Stimulated activated CD4-positive, alpha-beta T cell treated with anti-CD3 and anti-CD28 coated beads, Interleukin-1b, Interleukin-23, amount 100 ng/mL, for 1 hour (primary cell): ENCODE data around the gene SHOX.
"Not testable (repeated sequence)": the region's sequence is repeated elsewhere in the genome, so short reads cannot be mapped to it uniquely, and the experiment has no call there.

Experiments used
- DNase-seq, 2 donors: peaks; one replicate each; pipeline ENCODE4 v3.0.0-alpha.2; 2020; ENCODE audit warnings: low read depth in 2 of 2

The SHOX gene

DNA sequence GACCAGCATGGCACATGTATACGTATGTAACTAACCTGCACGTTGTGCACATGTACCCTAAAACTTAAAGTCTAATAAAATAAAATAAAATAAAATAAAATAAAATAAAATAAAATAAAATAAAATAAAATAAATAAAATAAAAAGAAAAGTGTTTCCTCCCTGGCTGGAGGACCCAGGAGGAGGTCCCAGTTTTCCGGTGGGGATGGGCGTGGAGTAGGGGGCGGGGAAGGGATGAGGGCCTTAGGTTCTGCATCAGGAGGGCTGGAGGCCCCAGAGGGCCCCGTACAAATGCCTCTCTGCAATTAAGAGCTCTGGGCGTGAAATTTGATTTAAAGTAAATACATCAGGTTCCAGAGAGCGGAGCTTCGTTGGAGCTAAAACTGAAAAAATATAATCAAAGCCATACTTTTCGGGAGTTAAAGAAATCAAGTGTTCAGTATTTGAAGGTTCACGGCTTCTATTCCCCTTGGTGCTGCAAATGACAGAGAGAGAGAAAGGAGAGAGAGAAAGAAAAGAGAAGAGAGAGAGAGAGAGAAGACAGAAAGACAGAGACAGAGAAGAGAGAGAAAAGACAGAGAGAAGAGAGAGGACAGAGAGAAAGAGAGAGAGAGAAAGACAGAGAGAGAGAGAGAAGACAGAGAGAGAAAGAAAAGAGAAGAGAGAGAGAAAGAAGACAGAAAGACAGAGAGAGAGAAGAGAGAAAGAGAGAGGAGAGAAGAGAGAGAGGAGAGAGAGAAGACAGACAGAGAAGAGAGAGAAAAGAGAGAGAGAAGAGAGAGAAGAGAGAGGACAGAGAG is 8.7 kb upstream of the SHOX start:
- DNase-seq, result no peak

DNA sequence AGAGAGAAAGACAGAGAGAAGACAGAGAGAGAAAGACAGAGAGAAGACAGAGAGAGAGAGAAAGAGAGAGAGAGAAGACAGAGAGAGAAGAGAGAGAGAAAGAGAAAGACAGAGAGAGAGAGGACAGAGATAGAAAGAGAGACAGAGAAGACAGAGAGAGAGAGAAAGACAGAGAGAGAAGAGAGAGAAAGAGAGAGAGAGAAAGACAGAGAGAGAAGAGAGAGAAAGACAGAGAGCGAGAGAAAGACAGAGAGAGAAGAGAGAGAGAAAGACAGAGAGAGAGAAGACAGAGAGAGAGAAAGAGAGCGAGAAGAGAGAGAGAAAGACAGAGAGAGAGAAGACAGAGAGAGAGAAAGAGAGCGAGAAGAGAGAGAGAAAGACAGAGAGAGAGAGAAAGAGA is 7.8 kb upstream of the SHOX start:
- DNase-seq, result not testable (repeated sequence)

DNA sequence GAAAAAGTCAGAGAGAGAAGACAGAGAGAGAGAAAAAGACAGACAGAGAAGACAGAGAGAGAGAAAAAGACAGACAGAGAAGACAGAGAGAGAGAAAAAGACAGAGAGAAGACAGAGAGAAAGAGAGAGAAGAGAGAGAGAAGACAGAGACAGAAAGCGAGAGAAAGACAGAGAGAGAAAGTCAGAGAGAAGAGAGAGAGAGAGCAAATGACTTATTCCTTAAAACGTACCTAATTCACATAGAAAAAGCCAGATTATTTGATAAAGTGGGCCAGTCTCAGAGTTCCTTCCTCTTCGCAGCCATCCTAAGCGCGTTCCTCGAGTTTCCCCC is 7.4 kb upstream of the SHOX start:
- no peak for DNase-seq

DNA sequence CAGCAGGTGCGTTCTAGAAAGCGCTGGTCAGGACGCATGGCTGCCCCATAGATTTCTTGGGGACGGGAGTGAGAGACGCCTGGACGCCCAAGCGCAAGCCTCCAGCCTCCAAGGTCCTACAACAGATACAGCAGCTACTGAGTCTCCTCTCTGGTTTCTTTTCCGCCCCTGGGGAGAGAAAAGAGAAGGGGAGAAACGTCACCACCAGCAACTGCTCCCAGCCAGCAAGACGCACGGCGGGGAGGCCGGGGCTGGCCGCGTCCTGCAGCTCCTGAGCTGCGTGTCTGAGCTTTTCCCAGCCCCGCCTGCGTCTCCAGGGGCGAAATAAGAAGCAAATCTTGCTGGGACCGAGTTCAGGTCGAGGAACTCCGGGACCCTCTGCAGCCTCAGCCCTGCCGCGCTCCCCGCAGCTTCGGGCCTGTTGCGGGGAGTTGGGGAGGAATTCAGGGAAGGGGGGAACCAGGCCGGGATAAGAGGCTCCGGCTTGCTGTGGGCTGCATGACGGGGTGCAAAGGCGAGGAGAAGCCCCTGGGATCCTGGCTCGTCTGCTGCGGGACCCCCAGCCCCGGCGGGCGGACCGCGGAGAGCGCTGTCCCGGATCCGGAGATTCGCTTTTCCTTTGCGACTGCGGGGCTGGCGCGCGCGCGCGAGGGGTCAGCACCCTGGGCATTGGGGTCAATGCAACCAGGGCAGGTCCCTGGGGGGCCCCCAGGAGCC is 6.8 kb upstream of the SHOX start:
- no peak for DNase-seq

DNA sequence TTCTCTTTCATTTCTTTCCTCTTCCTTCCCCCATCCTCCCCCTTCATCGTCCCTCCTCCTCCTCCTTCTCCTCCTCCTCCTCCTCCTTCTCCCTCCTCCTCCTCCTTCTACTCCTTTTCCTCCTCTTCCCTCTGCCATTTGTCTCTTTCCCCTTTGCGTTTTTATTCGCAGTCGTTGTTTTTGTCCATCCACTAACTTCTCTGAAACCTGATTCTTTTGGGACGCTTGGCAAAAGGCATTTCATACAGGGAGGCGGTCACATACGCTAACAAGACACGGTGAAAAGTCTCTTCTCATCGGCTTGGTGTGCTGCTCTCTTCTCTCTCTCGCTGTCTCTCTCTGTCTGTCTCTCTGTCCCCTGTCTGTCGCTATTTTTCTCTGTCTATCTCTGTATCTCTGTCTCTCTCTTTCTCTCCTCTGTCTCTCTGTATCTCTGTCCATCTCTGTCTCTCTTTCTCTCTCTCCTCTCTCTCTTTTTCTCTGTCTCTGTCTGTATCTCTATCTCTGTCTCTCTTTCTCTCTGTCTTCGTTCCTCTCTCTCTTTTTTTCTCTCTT is 5.4 kb upstream of the SHOX start:
- DNase-seq, result no peak

DNA sequence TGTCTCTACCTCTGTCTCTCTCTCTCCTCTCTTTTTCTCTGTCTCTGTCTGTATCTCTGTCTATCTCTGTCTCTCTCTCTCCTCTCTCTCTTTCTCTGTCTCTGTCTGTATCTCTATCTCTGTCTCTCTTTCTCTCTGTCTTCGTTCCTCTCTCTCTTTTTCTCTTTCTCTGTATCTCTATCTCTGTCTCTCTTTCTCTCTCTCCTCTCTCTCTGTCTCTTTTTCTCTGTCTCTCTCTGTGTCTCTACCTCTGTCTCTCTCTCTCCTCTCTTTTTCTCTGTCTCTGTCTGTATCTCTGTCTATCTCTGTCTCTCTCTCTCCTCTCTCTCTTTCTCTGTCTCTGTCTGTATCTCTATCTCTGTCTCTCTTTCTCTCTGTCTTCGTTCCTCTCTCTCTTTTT is 4.5 kb upstream of the SHOX start:
- DNase-seq, result not testable (repeated sequence)

DNA sequence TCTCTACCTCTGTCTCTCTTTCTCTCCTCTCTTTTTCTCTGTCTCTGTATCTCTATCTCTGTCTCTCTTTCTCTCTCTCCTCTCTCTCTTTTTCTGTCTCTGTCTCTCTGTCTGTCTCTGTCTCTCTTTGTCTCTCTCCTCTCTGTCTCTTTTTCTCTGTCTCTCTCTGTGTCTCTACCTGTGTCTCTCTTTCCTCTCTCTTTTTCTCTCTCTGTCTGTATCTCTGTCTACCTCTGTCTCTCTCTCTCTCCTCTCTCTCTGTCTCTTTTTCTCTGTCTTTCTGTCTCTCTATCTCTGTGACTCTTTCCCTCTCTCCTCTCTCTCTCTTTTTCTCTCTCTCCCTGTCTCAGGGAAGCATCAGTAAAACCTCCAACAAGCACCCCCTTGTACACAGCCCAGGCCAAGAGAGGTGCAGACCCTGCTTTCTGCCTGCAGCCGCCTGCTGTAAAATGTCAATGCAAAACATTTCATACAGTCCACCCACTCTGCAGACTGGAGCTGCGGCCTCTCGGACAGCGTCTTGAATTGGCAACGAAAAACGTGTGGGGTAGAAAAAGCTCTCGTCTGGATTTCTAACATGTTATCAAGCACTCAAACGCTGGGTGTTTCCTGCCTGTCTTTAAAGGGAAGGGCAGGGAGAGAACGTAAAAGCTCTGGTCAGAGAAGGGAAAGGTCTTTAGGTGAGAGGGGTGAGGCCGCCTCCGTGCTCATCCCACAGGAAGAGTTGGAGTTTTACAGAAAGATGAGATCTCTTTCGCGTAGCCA is 3.7 kb upstream of the SHOX start:
- DNase-seq, result no peak

DNA sequence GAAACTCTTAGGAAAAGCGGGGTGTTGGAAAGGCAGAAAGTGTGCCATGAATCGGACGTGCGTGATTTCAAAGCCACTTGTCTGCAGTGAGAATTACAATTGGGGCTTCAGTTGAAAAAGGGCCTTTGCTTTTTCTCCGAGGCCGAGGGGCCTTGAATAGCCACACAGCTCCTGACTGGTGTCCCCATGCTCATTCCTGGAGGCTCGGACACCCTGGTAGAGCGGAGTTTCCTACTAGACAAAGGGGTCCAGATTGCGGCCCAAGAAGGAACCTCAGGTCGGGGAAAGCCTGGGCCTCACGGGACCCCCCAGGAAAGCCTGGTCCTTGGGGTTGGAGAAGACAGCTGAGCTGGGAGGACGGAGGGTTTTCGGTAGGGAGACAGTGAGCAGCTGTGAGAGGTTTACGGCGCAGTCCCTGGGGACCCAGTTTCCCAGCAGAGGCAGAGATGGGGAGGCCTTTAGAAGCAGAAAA is 3.0 kb upstream of the SHOX start:
- DNase-seq, result no peak

DNA sequence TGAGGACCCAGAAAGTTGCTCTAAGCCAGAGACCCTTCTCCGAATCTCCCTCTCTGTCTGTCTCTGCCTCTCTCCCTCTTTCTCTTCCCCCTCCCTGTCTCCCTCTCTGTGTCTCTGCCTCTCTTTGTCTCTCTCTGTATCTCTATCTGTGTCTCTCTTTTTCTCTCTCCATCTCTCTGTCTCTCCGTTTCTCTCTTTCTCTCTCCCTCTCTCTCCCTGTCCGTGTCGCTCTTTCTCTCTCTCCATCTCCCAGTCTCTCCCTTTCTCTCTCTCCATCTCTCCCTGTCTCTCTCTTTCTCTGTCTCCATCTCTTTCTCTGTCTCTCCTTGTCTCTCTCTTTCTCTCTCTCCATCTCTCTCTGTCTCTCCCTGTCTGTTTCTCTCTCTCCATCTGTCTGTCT is 2.6 kb upstream of the SHOX start:
- DNase-seq, result no peak

DNA sequence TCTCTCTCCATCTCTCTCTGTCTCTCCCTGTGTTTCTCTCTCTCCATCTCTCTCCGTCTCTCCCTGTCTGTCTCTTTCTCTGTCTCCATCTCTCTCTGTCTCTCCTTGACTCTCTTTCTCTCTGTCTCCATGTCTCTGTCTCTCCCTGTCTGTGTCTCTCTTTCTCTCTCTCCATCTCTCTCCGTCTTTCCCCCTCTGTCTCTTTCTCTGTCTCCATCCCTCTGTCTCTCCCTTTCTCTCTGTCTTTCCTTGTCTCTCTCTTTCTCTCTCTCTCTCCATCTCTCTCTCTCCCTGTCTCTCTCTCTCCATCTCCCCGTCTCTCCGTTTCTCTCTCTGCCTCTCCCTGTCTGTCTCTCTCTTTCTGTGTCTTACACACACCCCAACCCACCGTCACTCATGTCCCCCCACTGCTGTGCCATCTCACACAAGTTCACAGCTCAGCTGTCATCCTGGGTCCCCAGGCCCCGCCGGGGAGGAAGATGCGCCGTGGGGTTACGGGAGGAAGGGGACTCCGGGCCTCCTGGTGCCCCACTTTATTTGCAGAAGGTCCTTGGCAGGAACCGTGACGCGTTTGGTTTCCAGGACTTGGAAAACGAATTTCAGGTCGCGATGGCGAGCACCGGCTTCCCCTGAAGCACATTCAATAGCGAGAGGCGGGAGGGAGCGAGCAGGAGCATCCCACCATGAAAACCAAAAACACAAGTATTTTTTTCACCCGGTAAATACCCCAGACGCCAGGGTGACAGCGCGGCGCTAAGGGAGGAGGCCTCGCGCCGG is 1.2 kb upstream of the SHOX start:
- DNase-seq, result no peak

DNA sequence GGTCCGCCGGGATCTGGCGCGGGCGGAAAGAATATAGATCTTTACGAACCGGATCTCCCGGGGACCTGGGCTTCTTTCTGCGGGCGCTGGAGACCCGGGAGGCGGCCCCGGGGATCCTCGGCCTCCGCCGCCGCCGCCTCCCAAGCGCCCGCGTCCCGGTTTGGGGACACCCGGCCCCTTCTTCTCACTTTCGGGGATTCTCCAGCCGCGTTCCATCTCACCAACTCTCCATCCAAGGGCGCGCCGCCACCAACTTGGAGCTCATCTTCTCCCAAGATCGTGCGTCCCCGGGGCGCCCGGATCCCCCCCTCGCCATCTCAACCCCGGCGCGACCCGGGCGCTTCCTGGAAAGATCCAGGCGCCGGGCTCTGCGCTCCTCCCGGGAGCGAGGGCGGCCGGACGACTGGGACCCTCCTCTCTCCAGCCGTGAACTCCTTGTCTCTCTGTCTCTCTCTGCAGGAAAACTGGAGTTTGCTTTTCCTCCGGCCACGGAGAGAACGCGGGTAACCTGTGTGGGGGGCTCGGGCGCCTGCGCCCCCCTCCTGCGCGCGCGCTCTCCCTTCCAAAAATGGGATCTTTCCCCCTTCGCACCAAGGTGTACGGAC is 482 bp upstream of the SHOX start:
- DNase-seq, result no peak

DNA sequence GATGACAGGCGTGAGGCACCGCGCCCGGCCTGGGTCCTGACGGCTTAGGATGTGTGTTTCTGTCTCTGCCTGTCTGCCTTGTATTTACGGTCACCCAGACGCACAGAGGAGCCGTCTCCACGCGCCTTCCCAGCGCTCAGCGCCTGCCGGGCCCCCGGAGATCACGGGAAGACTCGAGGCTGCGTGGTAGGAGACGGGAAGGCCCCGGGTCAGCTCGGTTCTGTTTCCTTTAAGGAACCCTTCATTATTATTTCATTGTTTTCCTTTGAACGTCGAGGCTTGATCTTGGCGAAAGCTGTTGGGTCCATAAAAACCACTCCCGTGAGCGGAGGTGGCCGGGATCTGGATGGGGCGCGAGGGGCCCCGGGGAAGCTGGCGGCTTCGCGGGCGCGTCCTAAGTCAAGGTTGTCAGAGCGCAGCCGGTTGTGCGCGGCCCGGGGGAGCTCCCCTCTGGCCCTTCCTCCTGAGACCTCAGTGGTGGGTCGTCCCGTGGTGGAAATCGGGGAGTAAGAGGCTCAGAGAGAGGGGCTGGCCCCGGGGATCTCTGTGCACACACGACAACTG is 1.3 kb downstream of the SHOX start:
- no peak for DNase-seq

DNA sequence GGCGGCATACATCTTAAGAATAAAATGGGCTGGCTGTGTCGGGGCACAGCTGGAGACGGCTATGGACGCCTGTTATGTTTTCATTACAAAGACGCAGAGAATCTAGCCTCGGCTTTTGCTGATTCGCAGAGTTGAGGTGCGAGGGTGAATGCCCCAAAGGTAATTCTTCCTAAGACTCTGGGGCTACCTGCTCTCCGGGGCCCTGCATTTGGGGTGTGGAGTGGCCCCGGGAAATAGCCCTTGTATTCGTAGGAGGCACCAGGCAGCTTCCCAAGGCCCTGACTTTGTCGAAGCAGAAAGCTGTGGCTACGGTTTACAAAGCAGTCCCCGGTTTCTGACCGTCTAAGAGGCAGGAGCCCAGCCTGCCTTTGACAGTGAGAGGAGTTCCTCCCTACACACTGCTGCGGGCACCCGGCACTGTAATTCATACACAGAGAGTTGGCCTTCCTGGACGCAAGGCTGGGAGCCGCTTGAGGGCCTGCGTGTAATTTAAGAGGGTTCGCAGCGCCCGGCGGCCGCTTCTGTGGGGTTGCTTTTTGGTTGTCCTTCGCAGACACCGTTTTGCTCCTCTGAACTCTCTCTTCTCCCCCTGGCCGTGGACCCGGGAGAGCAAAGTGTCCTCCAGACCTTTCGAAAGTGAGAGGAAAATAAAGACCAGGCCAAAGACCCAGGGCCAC is 1.9 kb downstream of the SHOX start:
- no peak for DNase-seq

DNA sequence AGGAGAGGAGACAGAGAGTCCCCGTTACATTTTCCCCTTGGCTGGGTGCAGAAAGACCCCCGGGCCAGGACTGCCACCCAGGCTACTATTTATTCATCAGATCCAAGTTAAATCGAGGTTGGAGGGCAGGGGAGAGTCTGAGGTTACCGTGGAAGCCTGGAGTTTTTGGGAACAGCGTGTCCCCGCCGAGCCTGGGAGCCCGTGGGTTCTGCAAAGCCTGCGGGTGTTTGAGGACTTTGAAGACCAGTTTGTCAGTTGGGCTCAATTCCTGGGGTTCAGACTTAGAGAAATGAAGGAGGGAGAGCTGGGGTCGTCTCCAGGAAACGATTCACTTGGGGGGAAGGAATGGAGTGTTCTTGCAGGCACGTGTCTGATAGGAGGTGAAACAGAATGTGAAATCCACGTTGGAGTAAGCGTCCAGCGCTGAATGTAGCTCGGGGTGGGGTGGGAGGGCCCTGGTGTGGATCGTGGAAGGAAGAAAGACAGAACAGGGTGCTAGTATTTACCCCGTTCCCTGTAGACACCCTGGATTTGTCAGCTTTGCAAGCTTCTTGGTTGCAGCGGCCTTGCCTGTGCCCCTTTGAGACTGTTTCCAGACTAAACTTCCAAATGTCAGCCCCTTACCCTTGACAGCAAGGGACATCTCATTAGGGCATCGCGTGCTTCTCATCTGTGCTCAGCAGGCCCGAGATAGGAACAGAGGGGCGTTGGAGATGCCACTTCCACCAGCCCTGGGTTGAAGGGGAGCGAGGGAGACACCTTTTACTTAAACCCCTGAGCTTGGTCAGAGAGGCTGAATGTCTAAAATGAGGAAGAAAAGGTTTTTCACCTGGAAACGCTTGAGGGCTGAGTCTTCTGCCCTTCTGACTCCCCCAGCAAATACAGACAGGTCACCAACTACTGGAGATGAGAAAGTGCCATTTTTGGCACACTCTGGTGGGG is 2.7 kb downstream of the SHOX start:
- no peak for DNase-seq

DNA sequence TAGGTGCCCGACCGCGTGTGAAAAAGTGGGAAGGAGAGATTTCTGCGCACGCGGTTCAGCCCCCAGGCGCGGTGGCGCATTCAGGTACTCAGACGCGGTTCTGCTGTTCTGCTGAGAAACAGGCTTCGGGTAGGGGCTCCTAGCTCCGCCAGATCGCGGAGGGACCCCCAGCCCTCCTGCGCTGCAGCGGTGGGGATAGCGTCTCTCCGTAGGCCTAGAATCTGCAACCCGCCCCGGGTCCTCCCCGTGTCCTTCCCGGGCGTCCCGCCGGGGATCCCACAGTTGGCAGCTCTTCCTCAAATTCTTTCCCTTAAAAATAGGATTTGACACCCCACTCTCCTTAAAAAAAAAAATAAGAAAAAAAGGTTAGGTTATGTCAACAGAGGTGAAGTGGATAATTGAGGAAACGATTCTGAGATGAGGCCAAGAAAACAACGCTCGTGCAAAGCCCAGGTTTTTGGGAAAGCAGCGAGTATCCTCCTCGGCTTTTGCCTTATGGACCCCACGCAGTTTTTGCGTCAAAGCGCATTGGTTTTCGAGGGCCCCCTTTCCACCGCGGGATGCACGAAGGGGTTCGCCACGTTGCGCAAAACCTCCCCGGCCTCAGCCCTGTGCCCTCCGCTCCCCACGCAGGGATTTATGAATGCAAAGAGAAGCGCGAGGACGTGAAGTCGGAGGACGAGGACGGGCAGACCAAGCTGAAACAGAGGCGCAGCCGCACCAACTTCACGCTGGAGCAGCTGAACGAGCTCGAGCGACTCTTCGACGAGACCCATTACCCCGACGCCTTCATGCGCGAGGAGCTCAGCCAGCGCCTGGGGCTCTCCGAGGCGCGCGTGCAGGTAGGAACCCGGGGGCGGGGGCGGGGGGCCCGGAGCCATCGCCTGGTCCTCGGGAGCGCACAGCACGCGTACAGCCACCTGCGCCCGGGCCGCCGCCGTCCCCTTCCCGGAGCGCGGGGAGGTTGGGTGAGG is 3.7 kb downstream of the SHOX start:
- no peak for DNase-seq

DNA sequence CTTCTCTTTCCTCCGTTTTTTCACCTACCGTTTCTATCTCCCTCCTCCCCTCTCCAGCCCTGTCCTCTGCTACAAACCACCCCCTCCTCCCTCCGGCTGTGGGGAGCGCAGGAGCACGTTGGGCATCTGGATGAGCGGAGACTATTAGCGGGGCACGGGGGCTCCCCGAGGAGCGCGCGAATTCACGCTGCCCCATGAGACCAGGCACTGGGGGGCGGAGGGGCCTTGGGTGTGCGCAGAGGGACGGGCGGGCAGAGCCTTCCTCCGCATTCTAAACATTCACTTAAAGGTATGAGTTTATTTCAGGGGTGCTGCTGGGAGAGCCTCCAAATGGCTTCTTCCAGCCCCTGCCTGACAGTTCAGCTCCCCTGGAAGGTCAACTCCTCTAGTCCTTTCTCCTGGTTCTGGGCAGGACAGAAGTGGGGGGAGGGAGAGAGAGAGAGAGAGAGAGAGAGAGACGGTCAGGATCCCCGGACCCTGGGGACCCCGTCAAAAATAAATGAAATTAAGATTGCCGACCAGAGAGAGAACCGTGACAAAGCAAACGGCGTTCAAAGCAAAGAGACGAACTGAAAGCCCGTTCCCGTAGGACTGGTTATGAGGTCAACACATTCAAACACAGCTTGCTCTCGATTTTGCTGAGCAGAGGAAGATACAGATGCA is 5.0 kb downstream of the SHOX start:
- no peak for DNase-seq

DNA sequence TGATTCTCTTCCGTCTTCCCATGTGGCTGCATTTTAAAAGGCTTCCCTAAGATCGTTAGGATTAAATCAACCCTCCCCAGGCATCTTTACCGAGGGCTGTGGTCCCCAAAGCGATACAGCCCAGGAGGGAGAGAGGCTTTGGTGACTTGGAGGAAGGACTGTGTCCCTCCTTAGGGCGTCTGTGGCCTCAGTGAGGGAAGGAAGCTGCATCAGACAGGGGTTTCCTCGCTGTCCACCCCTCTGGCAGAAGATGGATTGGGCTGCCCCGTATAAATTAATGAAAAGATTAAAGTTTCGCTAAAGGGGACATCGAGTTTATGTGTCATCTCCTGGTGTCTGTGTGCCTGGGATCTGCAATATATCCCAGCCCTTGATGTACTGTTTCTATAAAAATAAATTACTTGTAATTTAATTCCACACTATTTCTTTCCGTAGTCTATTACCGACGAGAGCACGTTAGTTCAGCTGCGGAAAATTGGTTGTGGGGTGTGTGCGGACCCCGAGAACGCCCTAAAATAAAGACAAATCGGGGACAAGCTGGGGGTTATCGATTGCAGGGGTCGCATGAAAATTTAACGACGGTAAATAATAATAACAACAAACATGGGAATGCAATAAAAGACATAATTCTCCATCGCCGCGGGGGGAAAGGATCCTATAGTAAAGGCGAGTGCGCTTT is 6.5 kb downstream of the SHOX start:
- no peak for DNase-seq
